BJ (cell line): ENCODE results near the gene MYH10. TPM values are rescaled to one million over a fixed set of nuclear protein-coding genes. Genes with fewer than 3 reads are reported as not detected.

Experiments
- CTCF ChIA-PET: fragments of 350-600 bp; formaldehyde crosslinking; extraction: SDS; loops from one replicate; lab custom pipeline; 2021; ENCODE audit warnings: antibody characterized with exemption, inconsistent platforms; lab: Yijun Ruan, JAX
- POLR2A ChIA-PET: fragments of 300-600 bp; sonication (Branson Sonifier 250); formaldehyde crosslinking; extraction: SDS; loops from one replicate; lab custom pipeline; 2021; ENCODE audit warnings: antibody characterized with exemption; lab: Charles Lee
- DNase-seq: peaks from one replicate; pipeline ENCODE4 v3.0.0-alpha.2; 2011; ENCODE audit warnings: low read depth
- H3K27me3 ChIP-seq: 2 replicates; pipeline ENCODE4 v1.6.0; 2011; ENCODE audit warnings: low read length; ENCODE audit not compliant: control insufficient read depth, insufficient read depth
- H3K36me3 ChIP-seq: 2 replicates; pipeline ENCODE4 v1.5.1; 2011; ENCODE audit warnings: low read length; ENCODE audit not compliant: control insufficient read depth, insufficient read depth
- H3K4me3 ChIP-seq: 2 replicates; pipeline ENCODE4 v1.5.1; 2011; ENCODE audit warnings: low read depth, mild to moderate bottlenecking, control low read depth, low read length
- CTCF ChIP-seq: IDR thresholded peaks from 2 replicates; pipeline ENCODE4 v1.5.1; 2011; ENCODE audit warnings: low read depth, mild to moderate bottlenecking, control low read depth, inconsistent platforms, low read length, moderate library complexity; ENCODE audit not compliant: insufficient read depth
- polyA plus RNA-seq: library from polyadenylated mRNA; depleted of rRNA; stranded (reverse); fragments of >200 nt; gene quantifications from 2 replicates; pipeline ENCODE4 v1.2.3, GENCODE V29; 2011

Gene MYH10
- polyA plus RNA-seq, 1 experiment, result 62.1 TPM

GRCh38 chr17:8484465-8484864 lies 146.1 kb downstream of the MYH10 start:
- ChIA-PET POLR2A (no interaction called here), CTCF (no interaction called here)
- H3K4me3 ChIP-seq, result no peak overlapping the region
- H3K27me3 ChIP-seq, result no peaks in the 10 kb centered on the region
- no peak for DNase-seq
- TF ChIP-seq CTCF, result no peak
- H3K36me3 ChIP-seq, result peaks cover 32% of the 10 kb centered on the region

GRCh38 chr17:8482546-8482945 lies 148.0 kb downstream of the MYH10 start:
- no peak for TF ChIP-seq CTCF
- Histone ChIP-seq H3K4me3 (no peak overlapping the region), H3K36me3 (peaks cover 26% of the 10 kb centered on the region), H3K27me3 (no peaks in the 10 kb centered on the region)
- CTCF ChIA-PET, result interaction anchor here (2.0 kb wide), 1 partner anchor 263 kb away, joined by 5 read pairs; no protein-coding TSS in a partner anchor
- POLR2A ChIA-PET, result no interaction called here
- DNase-seq, result no peak

DNA sequence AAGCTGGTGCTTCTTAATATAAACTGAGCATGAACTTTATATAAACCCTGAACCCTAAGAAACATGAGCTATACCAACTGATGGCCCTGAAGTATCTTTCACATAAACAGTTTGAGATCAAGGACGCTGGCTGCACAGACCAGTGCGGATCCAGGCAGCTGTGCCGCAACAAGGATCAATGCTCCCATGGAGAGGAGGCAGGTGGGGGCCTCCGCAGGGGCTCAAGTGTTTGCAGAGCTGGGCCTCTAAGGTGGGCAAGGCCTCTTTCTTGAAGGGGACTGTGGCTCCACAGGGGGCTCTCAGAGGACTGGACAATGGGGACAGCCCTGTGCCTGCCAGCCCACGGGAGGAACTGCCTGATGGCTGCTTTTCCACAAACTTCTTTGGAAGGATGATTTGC lies 148.8 kb downstream of the MYH10 start:
- CTCF ChIA-PET, result interaction anchor here (1.0 kb wide), 1 partner anchor 265 kb away, joined by 3 read pairs; no protein-coding TSS in a partner anchor
- peaks cover 24% of the 10 kb centered on the region for H3K36me3 ChIP-seq

GRCh38 chr17:8481089-8481488 lies 149.4 kb downstream of the MYH10 start:
- no peaks in the 10 kb centered on the region for H3K27me3 ChIP-seq
- TF ChIP-seq CTCF, result no peak
- no peak overlapping the region for H3K4me3 ChIP-seq
- ChIA-PET CTCF (interaction anchor here (1.0 kb wide), 1 partner anchor 265 kb away, joined by 3 read pairs; no protein-coding TSS in a partner anchor), POLR2A (no interaction called here)
- peaks cover 28% of the 10 kb centered on the region for H3K36me3 ChIP-seq
- no peak for DNase-seq

More for the DNA sequence above, 148.8 kb downstream of the MYH10 start:
- no peak overlapping the region for H3K4me3 ChIP-seq
- no peak for TF ChIP-seq CTCF
- no peaks in the 10 kb centered on the region for H3K27me3 ChIP-seq
- POLR2A ChIA-PET, result no interaction called here
- no peak for DNase-seq

- DNase-seq, result no peak
- H3K4me3 ChIP-seq, result no peak overlapping the region
- H3K27me3 ChIP-seq, result no peaks in the 10 kb centered on the region
- ChIA-PET CTCF (interaction anchor here (0.9 to 2.0 kb wide), 3 partner anchors 8 to 517 kb away, joined by 3 to 7 read pairs (median 4); no protein-coding TSS in a partner anchor), POLR2A (no interaction called here)
- peaks cover 34% of the 10 kb centered on the region for H3K36me3 ChIP-seq
- TF ChIP-seq CTCF, result no peak
Measured at GRCh38 chr17:8480011-8480976, 150.2 kb downstream of the MYH10 start.
